GM19099 (cell line): ENCODE results near the gene RAB8A.

Experiments used
- POLR2A ChIP-seq: IDR thresholded peaks from 3 replicates; pipeline ENCODE4 v1.6.1; 2011; ENCODE audit warnings: low read depth; ENCODE audit not compliant: insufficient read length; ENCODE audit errors: extremely low read depth

The RAB8A gene

DNA sequence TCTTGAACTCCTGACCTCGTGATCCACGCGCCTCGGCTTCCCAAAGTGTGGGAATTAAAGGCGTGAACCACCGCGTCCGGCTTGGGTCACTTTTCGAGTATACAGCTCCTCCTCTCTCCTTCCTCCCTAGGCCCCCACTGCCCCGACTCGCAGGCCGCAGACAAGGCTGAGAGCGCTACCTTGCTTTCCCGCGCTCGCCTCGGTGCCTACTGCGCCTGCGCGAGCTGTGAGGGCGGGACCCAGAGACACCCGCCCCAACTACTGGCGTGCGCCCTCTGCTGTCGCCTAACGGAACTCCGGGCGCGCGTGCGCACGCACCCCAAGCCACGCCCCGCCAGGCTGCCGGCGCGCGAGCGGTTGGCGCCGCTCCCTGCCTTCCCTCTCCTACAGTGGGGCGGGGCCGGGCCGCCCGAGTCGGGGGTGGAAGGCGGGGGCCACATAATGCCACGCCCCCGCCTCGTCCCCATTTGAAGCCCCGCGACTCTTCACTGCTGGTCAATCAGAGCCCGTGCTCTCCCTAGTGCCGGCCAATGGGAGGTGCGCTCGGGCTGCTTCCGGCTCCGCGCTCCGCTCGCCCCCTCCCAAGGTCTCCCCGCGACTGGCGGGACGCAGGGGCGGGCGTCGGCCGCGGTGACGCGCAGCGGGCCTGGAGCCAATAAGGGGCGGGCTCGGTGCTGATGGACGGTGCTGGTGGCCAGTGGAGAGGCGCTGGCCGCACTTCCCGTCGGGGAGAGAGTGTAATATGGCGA lies at the start of gene RAB8A:
RAB8A (plus strand) TSS at position 730 of the 749 bp plus-strand sequence; CDS start at position 743, 13 bp downstream.
- peak; percentile 63 for TF ChIP-seq POLR2A

DNA sequence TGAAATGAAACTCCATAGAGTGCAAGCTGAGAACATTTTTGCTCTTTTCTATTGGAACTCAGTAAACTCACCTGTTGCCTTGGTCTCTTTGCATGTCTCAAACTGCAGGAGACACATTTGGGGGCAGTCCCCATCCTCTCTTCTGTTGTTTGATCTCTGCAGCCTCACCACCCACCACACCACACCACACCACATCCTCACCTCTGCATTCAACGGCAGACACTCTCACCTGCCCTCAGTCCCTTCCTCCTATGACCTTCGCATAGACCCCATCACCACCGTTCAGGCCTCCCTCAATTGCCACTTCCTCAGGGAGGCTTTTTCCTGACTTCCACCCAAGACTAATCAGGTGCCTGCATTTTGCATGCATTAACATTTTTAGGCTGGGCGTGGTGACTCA lies 49.7 kb upstream of the RAB8A start:
- no peak for TF ChIP-seq POLR2A

DNA sequence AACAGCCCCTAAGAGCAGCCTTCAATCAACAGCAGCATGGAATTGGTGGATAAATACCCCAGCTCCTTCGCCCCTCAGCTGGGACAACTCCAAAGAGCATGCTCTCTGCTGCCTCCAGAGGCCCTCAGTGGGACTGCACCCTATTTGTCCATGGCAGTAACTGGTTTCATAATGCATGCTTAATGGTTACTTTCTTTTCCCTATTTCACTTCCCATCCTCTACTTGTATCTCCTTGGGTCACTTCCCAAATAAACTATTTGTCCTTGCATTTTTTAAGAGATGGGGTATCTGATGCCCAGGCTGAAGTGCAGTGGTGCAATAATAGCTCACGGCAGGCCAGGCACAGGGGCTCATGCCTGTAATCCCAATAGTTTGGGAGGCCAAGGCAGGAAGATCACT lies 48.9 kb upstream of the RAB8A start:
- TF ChIP-seq POLR2A: no peak

DNA sequence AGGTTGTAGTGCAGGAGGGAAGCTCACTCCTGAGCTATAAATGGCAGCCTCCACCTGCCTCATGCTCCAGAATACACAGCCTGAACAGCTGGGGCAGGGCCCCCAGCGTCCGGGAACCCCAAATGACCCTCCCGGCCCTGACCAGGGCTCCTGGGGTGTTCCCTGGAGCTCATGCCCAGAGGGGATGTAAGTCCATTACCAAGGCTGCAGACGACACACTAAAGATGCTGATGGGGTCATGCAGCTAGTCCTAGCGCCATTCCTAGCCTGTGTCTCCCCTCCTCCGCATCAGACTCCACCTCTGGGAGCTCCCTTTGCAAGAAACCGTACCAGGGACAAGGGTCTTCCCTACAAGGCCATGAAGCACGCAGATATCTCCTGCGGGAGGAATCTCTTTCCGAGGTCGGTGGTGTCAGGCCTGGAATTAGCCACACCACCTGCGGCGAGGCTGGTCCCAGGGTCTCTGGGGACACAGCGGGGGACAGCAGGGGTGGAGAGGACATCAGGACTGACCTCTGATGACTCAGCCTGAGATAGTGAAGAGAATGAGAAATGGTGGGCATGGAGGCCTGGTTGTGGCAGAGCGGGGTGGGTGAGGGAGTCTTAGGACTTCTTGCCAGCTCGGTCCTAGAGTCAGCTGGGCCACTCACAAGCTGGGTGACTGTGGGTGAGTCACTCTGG lies 47.3 kb upstream of the RAB8A start:
- TF ChIP-seq POLR2A: no peak

DNA sequence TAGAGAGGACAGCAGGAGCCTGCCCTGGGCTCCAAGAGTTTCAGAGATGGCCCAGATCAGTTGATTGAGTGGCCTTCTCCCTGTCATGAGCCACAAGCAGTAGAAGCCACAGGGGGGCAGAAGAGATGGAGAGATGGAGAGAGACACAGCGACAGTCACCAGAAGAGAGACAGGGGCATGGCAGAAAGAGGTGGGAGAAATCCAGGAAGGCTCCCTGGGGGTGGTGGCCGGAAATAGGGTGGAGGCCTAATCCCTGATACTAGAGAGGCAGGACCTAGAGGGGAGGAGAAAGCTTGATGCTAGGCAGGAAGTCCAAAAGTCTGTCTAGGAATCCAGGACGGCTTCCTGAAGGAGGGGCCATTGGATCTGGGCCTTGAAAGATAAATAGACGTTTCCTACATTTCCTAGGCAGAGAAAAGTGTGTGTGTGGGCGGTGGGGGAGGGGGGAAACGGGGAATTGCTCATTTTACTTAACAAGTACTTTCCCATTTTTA lies 45.0 kb upstream of the RAB8A start:
- TF ChIP-seq POLR2A: no peak

DNA sequence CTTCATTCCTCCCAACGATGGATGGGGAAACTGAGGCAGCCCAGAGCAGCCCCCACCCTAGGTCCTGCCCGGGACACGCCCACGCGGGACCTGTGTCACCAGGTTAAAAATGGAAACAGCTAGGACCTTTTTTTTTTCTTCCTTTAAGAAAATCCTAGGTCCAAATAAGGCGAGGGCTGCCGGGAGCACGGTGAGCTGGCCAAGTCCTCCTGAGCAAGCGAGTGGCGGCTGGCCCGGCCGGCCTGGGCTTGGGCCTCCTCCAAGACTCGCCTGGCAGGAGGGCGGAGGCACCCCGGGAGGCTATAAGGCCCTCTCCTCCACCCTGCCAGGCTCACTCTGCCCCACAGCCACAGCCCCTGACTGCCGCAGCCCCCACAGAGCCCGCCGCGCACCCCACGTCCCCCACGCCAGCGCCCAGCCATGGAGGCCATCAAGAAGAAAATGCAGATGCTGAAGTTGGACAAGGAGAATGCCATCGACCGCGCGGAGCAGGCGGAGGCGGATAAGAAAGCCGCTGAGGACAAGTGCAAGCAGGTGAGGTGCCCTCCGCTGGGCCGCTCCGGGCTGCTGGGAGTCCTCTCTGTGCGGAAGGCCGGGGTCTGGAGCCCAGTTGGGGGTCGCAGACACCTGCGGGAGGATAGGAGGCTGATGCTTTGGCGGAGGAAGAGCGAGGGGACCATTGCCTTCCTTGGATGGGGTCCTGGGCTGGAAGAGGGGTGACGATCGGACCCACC lies 44.3 kb upstream of the RAB8A start:
- no peak for TF ChIP-seq POLR2A

DNA sequence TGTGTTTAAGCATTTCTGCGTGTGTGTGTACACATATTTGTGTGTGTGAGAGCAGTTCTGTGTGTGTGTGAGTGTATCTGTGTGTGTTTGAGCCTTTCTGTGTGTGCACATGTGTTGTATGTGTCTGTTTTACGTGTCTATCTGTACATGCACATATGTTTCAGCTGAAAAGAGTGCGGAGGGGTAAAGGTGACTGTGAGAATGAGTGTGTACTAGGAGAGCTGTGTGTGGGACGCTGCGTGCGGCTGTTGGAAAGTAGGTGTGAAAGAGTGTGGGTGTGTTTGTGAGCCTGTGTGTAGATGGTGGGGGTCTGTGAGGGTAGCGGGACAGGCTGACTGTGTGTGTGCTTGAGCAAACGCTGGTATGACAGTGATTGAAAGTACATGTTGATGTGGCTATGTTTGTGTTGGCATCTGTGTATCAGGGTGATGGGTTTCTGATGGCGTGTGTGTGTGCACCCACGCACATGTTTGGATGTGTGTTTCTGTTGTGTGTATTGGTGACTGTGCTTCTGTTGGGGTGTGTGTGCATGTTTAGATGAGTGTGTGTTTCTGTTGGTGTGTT lies 42.9 kb upstream of the RAB8A start:
- no peak for TF ChIP-seq POLR2A

DNA sequence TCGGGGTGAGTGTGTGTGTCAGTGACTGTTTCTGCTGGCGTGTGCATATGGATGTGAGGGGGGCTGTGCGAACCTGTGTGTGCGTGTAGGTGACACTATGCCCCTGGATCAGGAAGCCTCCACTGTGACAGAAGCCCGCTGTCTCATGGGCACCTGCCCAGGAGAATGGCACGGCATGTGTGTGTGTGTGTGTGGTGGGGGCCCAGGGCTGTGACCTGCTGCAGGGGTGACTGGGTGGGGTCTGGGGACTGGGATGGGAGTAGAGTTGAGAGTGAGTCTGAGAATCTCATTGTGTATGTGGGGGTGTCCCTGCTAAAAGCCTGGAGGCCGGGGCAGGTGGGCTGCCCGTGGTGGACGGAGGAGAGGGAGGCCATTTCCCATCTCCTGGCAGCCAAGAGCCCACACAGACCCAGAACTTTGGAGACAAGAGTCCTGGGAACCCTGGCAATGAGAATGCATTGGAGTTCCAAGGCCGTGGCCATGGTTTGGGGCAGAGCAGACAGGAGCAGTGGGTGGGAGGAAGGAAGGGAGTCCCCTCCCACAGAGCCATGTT lies 41.8 kb upstream of the RAB8A start:
- no peak for TF ChIP-seq POLR2A

DNA sequence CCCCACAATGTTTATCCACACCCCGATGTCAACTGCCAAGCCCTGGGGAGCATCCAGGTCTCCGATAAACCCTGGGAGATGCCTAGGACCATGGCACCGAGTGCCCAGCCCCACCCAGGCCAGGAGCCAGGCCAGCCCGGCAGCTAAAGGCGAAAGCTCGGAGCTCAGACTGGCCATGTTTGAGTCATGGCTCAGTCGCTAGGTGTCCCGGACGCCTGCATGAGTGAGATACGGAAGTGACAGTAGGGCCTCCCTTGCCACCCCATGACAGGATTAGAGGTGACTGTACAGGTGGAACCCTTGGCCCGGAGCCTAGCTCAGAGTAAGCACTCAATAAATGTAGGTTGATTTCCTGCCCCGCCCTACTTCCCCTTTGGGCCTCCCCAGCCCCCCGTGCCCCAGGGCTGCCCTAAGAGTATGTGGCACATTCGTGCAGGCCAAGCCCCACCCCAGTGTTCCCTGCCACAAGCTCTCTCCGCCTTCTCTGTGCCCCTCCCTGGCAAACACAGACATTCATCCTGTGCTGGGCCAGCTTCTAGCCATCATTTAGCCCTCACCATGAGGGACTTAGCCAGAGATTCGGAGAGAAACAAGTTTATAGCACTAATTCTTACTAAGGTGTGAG lies 41.2 kb upstream of the RAB8A start:
- peak; percentile 52 for TF ChIP-seq POLR2A

DNA sequence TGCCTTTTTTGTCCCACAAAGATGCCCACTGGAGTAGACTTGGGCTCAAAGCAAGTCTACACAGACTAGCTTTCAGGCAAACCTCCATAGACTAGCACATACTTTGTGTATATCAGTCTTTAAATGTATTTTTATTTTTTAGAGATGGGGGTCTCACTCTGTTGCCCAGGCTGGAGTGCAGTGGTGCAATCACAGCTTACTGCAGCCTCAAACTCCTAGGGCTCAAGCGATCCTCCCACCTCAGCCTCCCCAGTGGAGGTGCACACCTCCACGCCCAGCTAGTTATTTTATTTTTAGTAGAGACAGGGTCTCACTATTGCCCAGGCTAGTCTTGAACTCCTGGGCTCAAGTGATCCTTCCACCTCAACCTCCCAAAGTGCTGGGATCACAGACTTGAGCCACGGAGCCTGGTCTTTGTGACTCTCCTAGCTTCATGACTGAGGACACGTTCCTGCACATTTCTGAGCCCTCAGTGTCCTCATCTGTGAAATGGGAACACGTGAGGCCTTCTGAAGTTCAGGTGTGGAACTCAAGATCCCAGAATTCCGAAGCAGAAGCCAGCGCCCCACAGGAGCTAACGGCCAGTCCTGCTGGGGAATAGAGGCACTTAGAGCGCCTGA lies 40.5 kb upstream of the RAB8A start:
- no peak for TF ChIP-seq POLR2A

DNA sequence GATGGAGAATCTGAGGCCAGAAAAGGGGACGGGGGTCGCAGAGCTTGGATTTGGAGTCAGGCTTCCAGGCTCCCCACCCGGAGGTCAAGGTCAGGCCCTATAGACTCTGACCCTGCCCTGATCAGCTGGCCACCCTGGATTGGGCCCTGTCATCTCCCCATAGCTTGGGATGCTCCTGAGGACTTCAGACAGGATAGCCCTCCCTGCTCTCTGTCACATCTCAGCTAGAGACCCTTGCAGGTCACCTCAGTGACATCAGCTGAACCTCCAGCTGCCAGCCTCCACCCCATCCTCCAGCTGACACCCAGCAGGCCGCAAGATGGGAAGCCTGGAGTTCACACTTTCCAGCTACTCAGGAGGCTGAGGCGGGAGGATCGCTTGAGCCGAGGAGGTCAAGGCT lies 38.2 kb upstream of the RAB8A start:
- TF ChIP-seq POLR2A: no peak

DNA sequence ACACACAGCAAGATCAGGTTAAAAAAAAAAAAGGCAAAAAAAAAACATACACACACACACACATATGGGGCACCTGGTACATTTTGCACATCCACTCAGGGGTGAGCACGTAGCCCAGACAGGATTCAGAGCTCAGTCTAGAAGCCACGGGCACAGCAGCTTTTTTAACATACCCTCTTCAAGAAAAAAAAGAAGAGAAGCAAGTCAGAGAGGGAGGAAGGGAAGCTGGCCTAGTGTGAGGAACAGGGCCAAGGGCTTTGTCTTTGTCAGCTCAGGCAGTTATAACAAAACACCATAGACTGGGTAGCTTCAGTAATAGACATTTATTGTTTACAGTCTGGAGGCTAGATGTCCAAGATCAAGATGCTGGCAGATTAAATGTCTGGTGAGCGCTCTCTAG lies 37.7 kb upstream of the RAB8A start:
- TF ChIP-seq POLR2A: no peak

DNA sequence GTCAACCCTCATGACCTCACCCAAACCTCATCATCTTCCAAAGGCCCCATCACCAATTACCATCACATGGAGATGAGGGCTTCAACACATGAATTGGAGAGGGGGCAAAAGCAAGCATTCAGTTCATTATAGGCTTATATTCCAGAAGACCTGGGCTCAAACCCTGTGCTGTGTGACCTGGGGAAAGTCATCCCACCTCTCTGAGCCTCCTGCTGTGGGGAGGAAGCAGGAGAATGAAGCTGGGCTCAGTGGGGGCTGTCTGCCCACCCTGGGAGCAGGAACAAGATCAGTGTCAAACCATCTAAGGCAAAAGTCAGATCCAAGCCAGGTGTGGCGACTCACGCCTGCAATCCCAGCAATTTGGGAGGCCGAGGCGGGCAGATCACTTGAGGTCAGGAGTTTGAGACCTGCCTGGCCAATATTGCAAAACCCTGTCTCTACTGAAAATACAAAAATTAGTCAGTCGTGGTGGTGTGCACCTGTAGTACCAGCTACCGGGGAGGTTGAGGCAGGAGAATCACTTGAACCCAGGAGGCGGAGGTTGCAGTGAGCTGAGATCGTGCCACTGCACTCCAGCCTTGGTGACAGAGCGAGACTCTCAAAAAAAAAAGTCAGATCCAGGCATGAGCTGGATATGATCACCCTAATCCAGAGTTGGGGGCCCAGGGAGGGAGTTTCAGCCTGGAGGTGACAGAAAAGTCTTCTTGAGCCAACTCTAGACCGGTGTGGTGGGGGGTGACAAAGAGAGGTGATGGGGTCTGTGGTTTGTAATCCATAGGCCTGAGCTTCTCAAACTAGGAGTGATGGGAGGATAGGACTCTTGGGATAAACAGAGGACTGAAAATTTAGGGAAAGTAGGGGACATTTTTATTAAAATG lies 37.0 kb upstream of the RAB8A start:
- TF ChIP-seq POLR2A: no peak
